ENCODE data around the gene TTLL5. TPM values are rescaled to one million over a fixed set of nuclear protein-coding genes. Genes with fewer than 3 reads are reported as not detected.
"Not testable (repeated sequence)": the region's sequence is repeated elsewhere in the genome, so short reads cannot be mapped to it uniquely, and the experiment has no call there.

Gene TTLL5
- total and polyA plus RNA-seq, 10 of the 15 experiments (the other 5 are each of a cell fraction or from before 2014, with no cell fraction given), result 3.2 to 25.9 (median 13.8) TPM

DNA sequence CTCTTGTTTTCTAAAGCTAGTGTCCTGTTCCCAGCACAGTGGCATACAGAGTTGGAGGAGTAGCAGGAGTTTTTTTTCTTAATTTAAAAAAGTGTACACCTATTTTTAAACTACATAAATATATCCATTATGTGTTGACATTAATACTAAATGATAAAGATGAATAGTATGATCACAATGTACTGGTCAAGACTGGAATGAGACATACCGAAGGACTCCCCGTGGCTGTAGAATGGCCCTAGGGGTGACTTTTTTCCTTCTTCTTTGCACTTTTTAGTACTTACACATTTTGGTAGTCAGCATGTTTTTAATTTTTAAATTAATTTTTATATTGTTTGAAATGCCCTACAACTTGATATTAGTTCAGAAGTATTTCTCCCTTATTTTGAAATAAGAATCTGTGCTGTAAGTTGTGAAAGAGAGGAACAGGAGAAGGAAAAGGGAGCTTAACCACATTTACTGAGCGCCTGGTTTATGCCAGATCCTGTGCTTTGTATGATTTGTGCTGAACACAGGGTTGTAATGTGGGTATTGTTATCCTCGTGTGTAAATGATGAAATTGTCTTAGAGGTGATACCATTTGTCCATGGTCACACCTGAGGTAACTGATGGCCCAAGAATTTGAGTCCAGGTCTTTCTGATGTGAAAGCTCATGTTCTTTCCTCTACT lies 184.2 kb downstream of the TTLL5 start:
- in situ Hi-C loops (cut with MboI) (no loop called here), intact Hi-C loops (cut with micrococcal nuclease; ENCODE audit: unreplicated experiment) (no loop called here)
- ChIA-PET SMC1A (ENCODE audit: uncharacterized antibody, unreplicated experiment) (interaction anchor here (1.0 kb wide), 1 partner anchor 17 kb away, joined by 3 read pairs; no protein-coding TSS in a partner anchor), POLR2A (no interaction called here), CTCF (interaction anchor here (0.9 to 1.0 kb wide), 3 partner anchors 8 to 135 kb away, joined by 3 to 4 read pairs (median 3); no protein-coding TSS in a partner anchor), RAD21 (ENCODE audit: unreplicated experiment) (no interaction called here)
- no peaks in the 10 kb centered on the region for H3K27me3 ChIP-seq (replicated peaks in 1 of 2; ENCODE audit: control insufficient read depth in 2 of 2, insufficient read depth in 2 of 2, low read length in 1 of 2)
- H3K79me2 ChIP-seq (ENCODE audit: control insufficient read depth, insufficient read depth, low read length), result no peaks in the 10 kb centered on the region
- no peak overlapping the region for H3K27ac ChIP-seq (ENCODE audit: control insufficient read depth, insufficient read depth)
- H3K4me1 ChIP-seq (ENCODE audit: control insufficient read depth, insufficient read depth, low read length), result no peaks in the 10 kb centered on the region
- H3K4me2 ChIP-seq (ENCODE audit: control insufficient read depth, insufficient read depth), result no peak overlapping the region
- ATAC-seq (no peak), FAIRE-seq (no peak), DNase-seq (ENCODE audit: low read depth, low spot score) (no peak)
- BruUV-seq (replicated peaks), result no TSS peak
- no peak overlapping the region for H3K9ac ChIP-seq (ENCODE audit: control insufficient read depth, insufficient read depth, low read length)
- H2AFZ ChIP-seq (ENCODE audit: control insufficient read depth, low read depth, low read length), result no peak overlapping the region
- WGBS (ENCODE audit: insufficient coverage, insufficient replicate concordance, low lambda C conversion rate, missing lambda C conversion rate), result 97% methylated on average over 4 of the region's 4 CpGs
- TF ChIP-seq HDAC2 (IDR thresholded peaks at IDR 0.05) (no peak), MTA3 (IDR thresholded peaks at IDR 0.05; ENCODE audit: borderline replicate concordance, low read length) (no peak), SREBF1 (IDR thresholded peaks at IDR 0.05; ENCODE audit: low read length) (no peak), ZBED1 (IDR thresholded peaks at IDR 0.05; ENCODE audit: borderline replicate concordance) (no peak), TCF12 (IDR thresholded peaks at IDR 0.05; ENCODE audit: low read depth, low read length) (no peak), NR2C1 (IDR thresholded peaks at IDR 0.05) (no peak), ESRRA (IDR thresholded peaks at IDR 0.05; ENCODE audit: low read length) (no peak), RUNX3 (IDR thresholded peaks at IDR 0.05; ENCODE audit: low read length) (no peak), ZZZ3 (IDR thresholded peaks at IDR 0.05; ENCODE audit: control insufficient read depth, insufficient read length, low read depth) (no peak), ZSCAN29 (IDR thresholded peaks at IDR 0.05) (no peak), MTA2 (IDR thresholded peaks at IDR 0.05; ENCODE audit: low read depth) (no peak), BCL11A (IDR thresholded peaks at IDR 0.05; ENCODE audit: low read depth, low read length) (no peak), ZNF622 (IDR thresholded peaks at IDR 0.05) (no peak), YY1 (IDR thresholded peaks at IDR 0.05; ENCODE audit: low read depth, low read length) (no peak)
- H3K9me3 ChIP-seq (replicated peaks; ENCODE audit: control insufficient read depth, insufficient read depth, low read length), result no peaks in the 10 kb centered on the region
- H3K36me3 ChIP-seq (ENCODE audit: control insufficient read depth in 2 of 2, insufficient read depth in 2 of 2, low read length in 1 of 2), result no peaks in the 10 kb centered on the region
- no peaks in the 10 kb centered on the region for H4K20me1 ChIP-seq (ENCODE audit: control insufficient read depth, insufficient read depth)
- H3K4me3 ChIP-seq, result no peak overlapping the region

DNA sequence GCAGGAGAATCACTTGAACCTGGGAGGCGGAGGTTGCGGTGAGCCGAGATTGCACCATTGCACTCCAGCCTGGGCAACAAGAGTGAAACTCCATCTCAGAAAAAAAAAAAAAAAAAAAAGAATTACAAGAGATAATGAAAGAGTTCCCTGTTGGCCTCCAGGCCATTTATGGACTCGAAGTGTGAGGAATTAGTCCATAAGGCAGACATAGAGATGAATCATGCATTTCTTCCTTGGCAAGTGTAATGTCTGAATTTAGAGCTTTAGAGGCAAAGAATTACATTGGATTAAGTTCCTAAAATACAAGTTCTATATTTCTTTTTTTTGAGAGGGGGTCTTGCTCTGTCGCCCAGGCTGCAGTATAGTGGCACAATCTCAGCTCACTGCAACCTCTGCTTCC lies 185.6 kb downstream of the TTLL5 start:
- H2AFZ ChIP-seq (ENCODE audit: control insufficient read depth, low read depth, low read length); intact Hi-C loops (cut with micrococcal nuclease; ENCODE audit: unreplicated experiment); H3K4me1 ChIP-seq (ENCODE audit: control insufficient read depth, insufficient read depth, low read length); POLR2A ChIA-PET; SMC1A ChIA-PET (ENCODE audit: uncharacterized antibody, unreplicated experiment); H4K20me1 ChIP-seq (ENCODE audit: control insufficient read depth, insufficient read depth); H3K27me3 ChIP-seq (replicated peaks in 1 of 2; ENCODE audit: control insufficient read depth in 2 of 2, insufficient read depth in 2 of 2, low read length in 1 of 2); H3K9ac ChIP-seq (ENCODE audit: control insufficient read depth, insufficient read depth, low read length); H3K4me2 ChIP-seq (ENCODE audit: control insufficient read depth, insufficient read depth); H3K36me3 ChIP-seq (ENCODE audit: control insufficient read depth in 2 of 2, insufficient read depth in 2 of 2, low read length in 1 of 2); RAD21 ChIA-PET (ENCODE audit: unreplicated experiment); H3K9me3 ChIP-seq (replicated peaks; ENCODE audit: control insufficient read depth, insufficient read depth, low read length); H3K27ac ChIP-seq (ENCODE audit: control insufficient read depth, insufficient read depth); BruUV-seq (replicated peaks); H3K4me3 ChIP-seq; H3K79me2 ChIP-seq (ENCODE audit: control insufficient read depth, insufficient read depth, low read length); ATAC-seq; in situ Hi-C loops (cut with MboI); DNase-seq (ENCODE audit: low read depth, low spot score); FAIRE-seq: not testable (repeated sequence)
- 88% methylated on average over 5 of the region's 5 CpGs for WGBS (ENCODE audit: insufficient coverage, insufficient replicate concordance, low lambda C conversion rate, missing lambda C conversion rate)
- CTCF ChIA-PET, result interaction anchor here (1.3 to 1.4 kb wide), 2 partner anchors 58 to 137 kb away, joined by 3 read pairs; no protein-coding TSS in a partner anchor
